Cerebellar cortex (tissue), 1 donor: ENCODE measurements around the gene PHACTR3.

Source experiments
- DNase-seq: peaks from one replicate; pipeline ENCODE4 v3.0.0-alpha.2; 2015; ENCODE audit warnings: low spot score

PHACTR3 gene

GRCh38 chr20:59574308-59574707 lies 30.0 kb upstream of the PHACTR3 start:
- DNase-seq = no peak

GRCh38 chr20:59575216-59575615 lies 29.1 kb upstream of the PHACTR3 start:
- DNase-seq = no peak

- DNase-seq = no peak
Observed at GRCh38 chr20:59575653-59576052, 28.7 kb upstream of the PHACTR3 start.

GRCh38 chr20:59576216-59576953 lies 28.0 kb upstream of the PHACTR3 start:
- DNase-seq = peak; percentile 72

GRCh38 chr20:59577037-59577808 lies 27.1 kb upstream of the PHACTR3 start:
- no peak for DNase-seq

- DNase-seq = no peak
Observed at GRCh38 chr20:59577809-59578435, 26.4 kb upstream of the PHACTR3 start.

GRCh38 chr20:59578436-59579403 lies 25.6 kb upstream of the PHACTR3 start:
- peak; percentile 78 for DNase-seq

GRCh38 chr20:59579404-59580145 lies 24.8 kb upstream of the PHACTR3 start:
- peak; percentile 39 for DNase-seq

- DNase-seq = peak; percentile 49
Observed at GRCh38 chr20:59580146-59580946, 24.0 kb upstream of the PHACTR3 start.

- DNase-seq = no peak
Observed at GRCh38 chr20:59580991-59581401, 23.3 kb upstream of the PHACTR3 start.

GRCh38 chr20:59581993-59582679 lies 22.2 kb upstream of the PHACTR3 start:
- no peak for DNase-seq

GRCh38 chr20:59583428-59584277 lies 20.7 kb upstream of the PHACTR3 start:
- DNase-seq = no peak

- DNase-seq = no peak
Observed at GRCh38 chr20:59584278-59584925, 19.9 kb upstream of the PHACTR3 start.

GRCh38 chr20:59585714-59586409 lies 18.5 kb upstream of the PHACTR3 start:
- peak; percentile 83 for DNase-seq

GRCh38 chr20:59586613-59587012 lies 17.7 kb upstream of the PHACTR3 start:
- no peak for DNase-seq

- no peak for DNase-seq
Observed at GRCh38 chr20:59587570-59587969, 16.8 kb upstream of the PHACTR3 start.

- DNase-seq = no peak
Observed at GRCh38 chr20:59588236-59588855, 16.0 kb upstream of the PHACTR3 start.
